Ishikawa (cell line): ENCODE data around the gene UNC5C.
A peak's percentile ranks its signal among the peaks of the same experiment; 100 is the strongest.

Experiments used
- CEBPB ChIP-seq: IDR thresholded peaks from 2 replicates; pipeline ENCODE4 v1.6.1; 2012
- CREB1 ChIP-seq: IDR thresholded peaks from 2 replicates; pipeline ENCODE4 v1.6.1; 2012; ENCODE audit warnings: low read depth
- EGR1 ChIP-seq: IDR thresholded peaks from 2 replicates; pipeline ENCODE4 v1.6.1; 2012
- EP300 ChIP-seq: IDR thresholded peaks from 2 replicates; pipeline ENCODE4 v1.6.1; 2012; ENCODE audit warnings: borderline replicate concordance
- FOXM1 ChIP-seq: IDR thresholded peaks from 2 replicates; pipeline ENCODE4 v1.6.1; 2012; ENCODE audit warnings: low read depth, borderline replicate concordance
- MAX ChIP-seq: IDR thresholded peaks from 2 replicates; pipeline ENCODE4 v1.6.1; 2012
- NFIC ChIP-seq: IDR thresholded peaks from 2 replicates; pipeline ENCODE4 v1.6.1; 2012
- RAD21 ChIP-seq: IDR thresholded peaks from 2 replicates; pipeline ENCODE4 v1.6.1; 2012; ENCODE audit warnings: low read depth
- TAF1 ChIP-seq: IDR thresholded peaks from 2 replicates; pipeline ENCODE4 v1.6.1; 2012; ENCODE audit warnings: low read depth, mild to moderate bottlenecking
- TCF12 ChIP-seq: IDR thresholded peaks from 2 replicates; pipeline ENCODE4 v1.6.1; 2012; ENCODE audit warnings: low read depth
- TEAD4 ChIP-seq: IDR thresholded peaks from 2 replicates; pipeline ENCODE4 v1.6.1; 2012
- YY1 ChIP-seq: IDR thresholded peaks from 2 replicates; pipeline ENCODE4 v1.6.1; 2012; ENCODE audit warnings: low read depth
- ZBTB7A ChIP-seq: IDR thresholded peaks from 2 replicates; pipeline ENCODE4 v1.6.1; 2012; ENCODE audit warnings: low read depth
- TF ChIP-seq, protein P1 (sequence below): IDR thresholded peaks from 2 replicates; pipeline ENCODE4 v1.6.1; 2012; ENCODE audit warnings: low read depth, mild to moderate bottlenecking
- TF ChIP-seq, protein P2 (sequence below): IDR thresholded peaks from 2 replicates; pipeline ENCODE4 v1.6.1; 2012

Gene UNC5C

DNA sequence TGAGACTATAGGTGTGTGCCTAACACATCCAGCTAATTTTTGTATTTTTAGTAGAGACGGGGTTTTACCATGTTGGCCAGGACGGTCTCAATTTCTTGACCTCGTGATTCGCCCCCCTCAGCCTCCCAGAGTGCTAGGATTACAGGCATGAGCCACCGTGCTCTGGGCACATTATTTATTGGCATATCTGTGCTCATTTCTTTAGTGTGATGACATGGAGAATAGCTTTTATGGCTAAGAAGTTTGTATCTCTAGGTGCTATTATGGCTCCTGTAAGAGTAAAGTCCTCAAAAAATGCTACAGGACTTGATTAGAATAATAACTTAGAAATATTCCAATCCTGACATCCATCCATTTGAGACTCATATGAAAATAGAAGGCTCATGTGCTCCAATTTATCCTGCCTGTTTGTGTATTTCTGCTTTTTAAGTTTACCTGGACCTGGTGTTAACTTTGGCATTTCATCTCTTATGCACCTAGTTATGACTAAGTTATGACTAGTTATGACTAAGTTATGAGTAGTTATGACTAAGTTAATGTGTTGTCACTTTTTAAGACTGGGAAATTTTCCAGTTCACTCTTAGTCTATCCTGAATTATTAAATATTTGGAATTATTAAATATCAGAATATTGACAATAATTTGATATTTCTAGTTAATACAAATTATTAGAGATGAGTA is 36.4 kb upstream of the UNC5C start:
- TF ChIP-seq, protein P1, sequence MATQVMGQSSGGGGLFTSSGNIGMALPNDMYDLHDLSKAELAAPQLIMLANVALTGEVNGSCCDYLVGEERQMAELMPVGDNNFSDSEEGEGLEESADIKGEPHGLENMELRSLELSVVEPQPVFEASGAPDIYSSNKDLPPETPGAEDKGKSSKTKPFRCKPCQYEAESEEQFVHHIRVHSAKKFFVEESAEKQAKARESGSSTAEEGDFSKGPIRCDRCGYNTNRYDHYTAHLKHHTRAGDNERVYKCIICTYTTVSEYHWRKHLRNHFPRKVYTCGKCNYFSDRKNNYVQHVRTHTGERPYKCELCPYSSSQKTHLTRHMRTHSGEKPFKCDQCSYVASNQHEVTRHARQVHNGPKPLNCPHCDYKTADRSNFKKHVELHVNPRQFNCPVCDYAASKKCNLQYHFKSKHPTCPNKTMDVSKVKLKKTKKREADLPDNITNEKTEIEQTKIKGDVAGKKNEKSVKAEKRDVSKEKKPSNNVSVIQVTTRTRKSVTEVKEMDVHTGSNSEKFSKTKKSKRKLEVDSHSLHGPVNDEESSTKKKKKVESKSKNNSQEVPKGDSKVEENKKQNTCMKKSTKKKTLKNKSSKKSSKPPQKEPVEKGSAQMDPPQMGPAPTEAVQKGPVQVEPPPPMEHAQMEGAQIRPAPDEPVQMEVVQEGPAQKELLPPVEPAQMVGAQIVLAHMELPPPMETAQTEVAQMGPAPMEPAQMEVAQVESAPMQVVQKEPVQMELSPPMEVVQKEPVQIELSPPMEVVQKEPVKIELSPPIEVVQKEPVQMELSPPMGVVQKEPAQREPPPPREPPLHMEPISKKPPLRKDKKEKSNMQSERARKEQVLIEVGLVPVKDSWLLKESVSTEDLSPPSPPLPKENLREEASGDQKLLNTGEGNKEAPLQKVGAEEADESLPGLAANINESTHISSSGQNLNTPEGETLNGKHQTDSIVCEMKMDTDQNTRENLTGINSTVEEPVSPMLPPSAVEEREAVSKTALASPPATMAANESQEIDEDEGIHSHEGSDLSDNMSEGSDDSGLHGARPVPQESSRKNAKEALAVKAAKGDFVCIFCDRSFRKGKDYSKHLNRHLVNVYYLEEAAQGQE = no peak
- TF ChIP-seq CEBPB = no peak
- TF ChIP-seq, protein P2, sequence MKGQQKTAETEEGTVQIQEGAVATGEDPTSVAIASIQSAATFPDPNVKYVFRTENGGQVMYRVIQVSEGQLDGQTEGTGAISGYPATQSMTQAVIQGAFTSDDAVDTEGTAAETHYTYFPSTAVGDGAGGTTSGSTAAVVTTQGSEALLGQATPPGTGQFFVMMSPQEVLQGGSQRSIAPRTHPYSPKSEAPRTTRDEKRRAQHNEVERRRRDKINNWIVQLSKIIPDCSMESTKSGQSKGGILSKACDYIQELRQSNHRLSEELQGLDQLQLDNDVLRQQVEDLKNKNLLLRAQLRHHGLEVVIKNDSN = no peak

- TF ChIP-seq RAD21 = no peak
- TF ChIP-seq TAF1 = no peak
- no peak for TF ChIP-seq YY1
- TF ChIP-seq, protein P2 = no peak
- TF ChIP-seq, protein P1 = no peak
- TF ChIP-seq ZBTB7A = no peak
- TF ChIP-seq MAX = no peak
- TF ChIP-seq TCF12 = no peak
- TF ChIP-seq EP300 = no peak
- no peak for TF ChIP-seq FOXM1
- TF ChIP-seq NFIC = no peak
- TF ChIP-seq TEAD4 = no peak
- TF ChIP-seq EGR1 = no peak
- no peak for TF ChIP-seq CREB1
- TF ChIP-seq CEBPB = no peak
Observed at GRCh38 chr4:95580226-95580625, 31.5 kb upstream of the UNC5C start.

- peak; percentile 41; the same call in 1 of the 2 replicates for TF ChIP-seq EP300
- peak; percentile 94 for TF ChIP-seq NFIC
- TF ChIP-seq, protein P1 = no peak
- TF ChIP-seq TEAD4 = 0 out of 2 replicates have a peak, but pooled peaks have one; percentile 25
- no peak for TF ChIP-seq TAF1
- TF ChIP-seq CEBPB = no peak
- no peak for TF ChIP-seq YY1
- TF ChIP-seq RAD21 = no peak
- TF ChIP-seq CREB1 = no peak
- no peak for TF ChIP-seq EGR1
- no peak for TF ChIP-seq FOXM1
- TF ChIP-seq, protein P2 = peak; percentile 91
- 0 out of 2 replicates have a peak, but pooled peaks have one; percentile 24 for TF ChIP-seq TCF12
- TF ChIP-seq MAX = peak; percentile 60; the same call in 1 of the 2 replicates
- no peak for TF ChIP-seq ZBTB7A
Observed at GRCh38 chr4:95572304-95572991, 23.7 kb upstream of the UNC5C start.

GRCh38 chr4:95571577-95571976 is 22.8 kb upstream of the UNC5C start:
- no peak; the same call in 1 of the 2 replicates for TF ChIP-seq RAD21
- no peak; the same call in 1 of the 2 replicates for TF ChIP-seq NFIC
- TF ChIP-seq ZBTB7A = no peak
- peak; percentile 72; the same call in 1 of the 2 replicates for TF ChIP-seq EP300
- TF ChIP-seq CREB1 = no peak
- TF ChIP-seq FOXM1 = no peak
- TF ChIP-seq, protein P1 = no peak
- TF ChIP-seq TAF1 = no peak
- TF ChIP-seq, protein P2 = no peak
- TF ChIP-seq TEAD4 = 0 out of 2 replicates have a peak, but pooled peaks have one; percentile 20
- no peak for TF ChIP-seq EGR1
- no peak for TF ChIP-seq MAX
- peak; percentile 57; the same call in 1 of the 2 replicates for TF ChIP-seq TCF12
- no peak for TF ChIP-seq YY1
- peak; percentile 33; the same call in 1 of the 2 replicates for TF ChIP-seq CEBPB
